H1 (cell line): ENCODE data around the gene ZNF385D. TPM values are rescaled to one million over a fixed set of nuclear protein-coding genes. Genes with fewer than 3 reads are reported as not detected.

ENCODE experiments used
- CTCF ChIA-PET: fragments of 300-600 bp; sonication (Branson Sonifier 250); formaldehyde crosslinking; loops from one replicate; lab custom pipeline; 2021; ENCODE audit not compliant: partially characterized antibody; lab: Charles Lee
- POLR2A ChIA-PET: fragments of 300-600 bp; sonication (Branson Sonifier 250); formaldehyde crosslinking; loops from one replicate; lab custom pipeline; 2021; ENCODE audit warnings: inconsistent platforms; ENCODE audit not compliant: partially characterized antibody; lab: Charles Lee
- DNase-seq, 2 experiments: peaks; one replicate each; pipeline versions ENCODE4 v3.0.0 to v3.0.0-alpha.2; 2010 to 2022; ENCODE audit warnings: low spot score in 2 of 2, low read depth in 1 of 2, mixed read lengths in 1 of 2
- FAIRE-seq: peaks from 2 replicates; lab custom pipeline; 2011; peaks lifted over from hg19 to GRCh38; lab: Jason Lieb, UNC
- H2AFZ ChIP-seq: 2 replicates; pipeline ENCODE4 v1.8.1; 2012; ENCODE audit warnings: low read length, inconsistent platforms
- H2AK5ac ChIP-seq: 2 replicates; pipeline ENCODE4 v1.6.1; 2013; ENCODE audit warnings: low read depth, low read length
- H2BK120ac ChIP-seq: replicated peaks from 2 replicates; pipeline ENCODE3; 2013; ENCODE audit warnings: low read depth, low read length, inconsistent platforms
- H2BK12ac ChIP-seq: 2 replicates; pipeline ENCODE4 v1.6.1; 2013; ENCODE audit warnings: low read depth, low read length
- H2BK15ac ChIP-seq: 2 replicates; pipeline ENCODE4 v1.6.1; 2013; ENCODE audit warnings: low read length
- H2BK20ac ChIP-seq: 2 replicates; pipeline ENCODE4 v1.6.1; 2013; ENCODE audit warnings: low read length
- H2BK5ac ChIP-seq: 2 replicates; pipeline ENCODE4 v1.6.1; 2013; ENCODE audit warnings: low read depth, low read length
- H3K14ac ChIP-seq: 2 replicates; pipeline ENCODE4 v1.6.1; 2013; ENCODE audit warnings: inconsistent platforms; ENCODE audit not compliant: insufficient read length
- H3K18ac ChIP-seq: 2 replicates; pipeline ENCODE4 v1.6.1; 2013; ENCODE audit warnings: low read length; ENCODE audit errors: extremely low read depth
- H3K23ac ChIP-seq: 2 replicates; pipeline ENCODE4 v1.6.1; 2013; ENCODE audit warnings: inconsistent platforms; ENCODE audit not compliant: insufficient read length
- H3K23me2 ChIP-seq: 2 replicates; pipeline ENCODE4 v1.6.1; 2013; ENCODE audit warnings: low read depth, low read length
- H3K27ac ChIP-seq: 2 replicates; pipeline ENCODE4 v1.6.1; 2011; ENCODE audit warnings: low read depth, low read length, inconsistent platforms
- H3K27me3 ChIP-seq, 4 experiments: replicated peaks in 1 of 4; 1 replicate in 1 of 4; 2 replicates in 3 of 4; pipeline versions ENCODE4 v1.6.1 to v1.8.1; 2011 to 2013; ENCODE audit warnings: low read length in 3 of 4, mild to moderate bottlenecking in 3 of 4, inconsistent platforms in 2 of 4, mixed read lengths in 2 of 4, moderate library complexity in 1 of 4; ENCODE audit not compliant: control insufficient read depth in 3 of 4, insufficient read depth in 3 of 4; ENCODE audit errors: extremely low read depth in 1 of 4
- H3K36me3 ChIP-seq, 4 experiments: 2 replicates each; pipeline versions ENCODE4 v1.6.1 to v1.8.1; 2011 to 2013; ENCODE audit warnings: mild to moderate bottlenecking in 4 of 4, low read length in 3 of 4, moderate library complexity in 2 of 4, control low read depth in 1 of 4, inconsistent platforms in 1 of 4; ENCODE audit not compliant: insufficient read depth in 4 of 4, control insufficient read depth in 2 of 4
- H3K4ac ChIP-seq: replicated peaks from 2 replicates; pipeline ENCODE3; 2013; ENCODE audit warnings: low read length, low read depth, mixed read lengths, inconsistent platforms; ENCODE audit not compliant: insufficient read length
- H3K4me1 ChIP-seq, 4 experiments: replicated peaks in 1 of 4; 1 replicate in 1 of 4; 2 replicates in 3 of 4; pipeline versions ENCODE4 v1.6.1 to v1.8.1; 2011 to 2013; ENCODE audit warnings: low read length in 3 of 4, inconsistent platforms in 2 of 4, mixed read lengths in 1 of 4; ENCODE audit not compliant: insufficient read depth in 4 of 4, control insufficient read depth in 3 of 4
- H3K4me2 ChIP-seq, 2 experiments: 2 replicates each; pipeline versions ENCODE4 v1.6.1 to v1.8.1; 2011 to 2013; ENCODE audit warnings: low read depth in 2 of 2, low read length in 2 of 2, control low read depth in 1 of 2, inconsistent platforms in 1 of 2, mild to moderate bottlenecking in 1 of 2; ENCODE audit not compliant: insufficient read depth in 1 of 2
- H3K4me3 ChIP-seq, 4 experiments: fragments of 200-600, 300-600 bp in 1 of 4; sonication (generic), shearing (Covaris generic), sonication (Bioruptor Twin) in 1 of 4; 2 replicates each; pipeline versions ENCODE4 v1.5.1 to v1.8.1; 2011 to 2016; ENCODE audit warnings: low read length in 4 of 4, low read depth in 3 of 4, control low read depth in 2 of 4, inconsistent platforms in 2 of 4, mild to moderate bottlenecking in 2 of 4, mixed read lengths in 1 of 4, moderate library complexity in 1 of 4; ENCODE audit not compliant: insufficient read depth in 2 of 4; ENCODE audit errors: extremely low read depth in 1 of 4
- H3K56ac ChIP-seq: replicated peaks from 2 replicates; pipeline ENCODE3; 2013; ENCODE audit warnings: low read depth, mild to moderate bottlenecking, mixed read lengths, low read length, inconsistent platforms; ENCODE audit not compliant: insufficient read length
- H3K79me1 ChIP-seq: 2 replicates; pipeline ENCODE4 v1.6.1; 2013; ENCODE audit warnings: low read depth, low read length, control low read depth
- H3K79me2 ChIP-seq, 2 experiments: 2 replicates each; pipeline versions ENCODE4 v1.6.1 to v1.8.1; 2012 to 2013; ENCODE audit warnings: low read length in 2 of 2, mild to moderate bottlenecking in 2 of 2, inconsistent platforms in 1 of 2; ENCODE audit not compliant: insufficient read depth in 2 of 2, control insufficient read depth in 1 of 2
- H3K9ac ChIP-seq, 4 experiments: replicated peaks in 1 of 4; 1 replicate in 1 of 4; 2 replicates in 3 of 4; pipeline versions ENCODE4 v1.6.1 to v1.8.1; 2011 to 2013; ENCODE audit warnings: low read depth in 3 of 4, low read length in 3 of 4, control low read depth in 2 of 4, mild to moderate bottlenecking in 2 of 4, moderate library complexity in 2 of 4, inconsistent platforms in 1 of 4; ENCODE audit errors: extremely low read depth in 1 of 4
- H3K9me3 ChIP-seq, 2 experiments: 2 replicates each; pipeline versions ENCODE4 v1.6.1 to v1.8.1; 2012 to 2013; ENCODE audit warnings: mild to moderate bottlenecking in 2 of 2, moderate library complexity in 2 of 2, control low read depth in 1 of 2, inconsistent platforms in 1 of 2, low read depth in 1 of 2, low read length in 1 of 2, mixed read lengths in 1 of 2; ENCODE audit not compliant: insufficient read depth in 2 of 2
- H4K20me1 ChIP-seq, 2 experiments: replicated peaks in 1 of 2; 2 replicates each; pipeline versions ENCODE3 to v1.8.1; 2011 to 2013; ENCODE audit warnings: inconsistent platforms in 2 of 2, low read length in 2 of 2, mild to moderate bottlenecking in 1 of 2; ENCODE audit not compliant: insufficient read depth in 2 of 2, control insufficient read depth in 1 of 2
- H4K5ac ChIP-seq: 2 replicates; pipeline ENCODE4 v1.6.1; 2013; ENCODE audit warnings: low read length, low read depth, mixed read lengths, inconsistent platforms; ENCODE audit not compliant: insufficient read length
- H4K8ac ChIP-seq: 2 replicates; pipeline ENCODE4 v1.8.0; 2013; ENCODE audit warnings: mild to moderate bottlenecking, moderate library complexity, low read length, inconsistent platforms; ENCODE audit not compliant: insufficient read depth; ENCODE audit errors: extremely low read depth
- H4K91ac ChIP-seq: replicated peaks from 2 replicates; pipeline ENCODE3; 2013; ENCODE audit warnings: low read length, mixed read lengths, inconsistent platforms; ENCODE audit not compliant: insufficient read length
- E2F6 ChIP-seq: IDR thresholded peaks from 2 replicates; pipeline ENCODE4 v1.6.1; 2012; ENCODE audit warnings: inconsistent platforms
- GTF2F1 ChIP-seq: IDR thresholded peaks from 2 replicates; pipeline ENCODE4 v1.6.1; 2012; ENCODE audit warnings: low read depth, low read length, improper control_type of control experiment, borderline replicate concordance
- HDAC2 ChIP-seq, 2 experiments: fragments of 300-600 bp in 1 of 2; sonication (generic) in 1 of 2; IDR thresholded peaks; 2 replicates each; pipeline ENCODE4 v1.6.1; 2011 to 2012; ENCODE audit warnings: low read depth in 2 of 2, low read length in 2 of 2, mild to moderate bottlenecking in 2 of 2, moderate library complexity in 2 of 2, borderline replicate concordance in 1 of 2, inconsistent platforms in 1 of 2
- KDM4A ChIP-seq: IDR thresholded peaks from one replicate; pipeline ENCODE4 v1.7.1; 2012; ENCODE audit warnings: low read depth, mild to moderate bottlenecking, moderate library complexity, low read length, inconsistent platforms; ENCODE audit not compliant: severe bottlenecking
- PHF8 ChIP-seq: fragments of 200-600 bp; sonication (generic); conservative IDR thresholded peaks from 2 replicates; pipeline ENCODE4 v1.7.1; 2012; ENCODE audit warnings: low read depth, mild to moderate bottlenecking, inconsistent platforms, low read length, moderate library complexity
- POLR2AphosphoS5 ChIP-seq: IDR thresholded peaks from 2 replicates; pipeline ENCODE4 v1.6.1; 2011; ENCODE audit warnings: low read depth, low read length
- RXRA ChIP-seq: IDR thresholded peaks from 2 replicates; pipeline ENCODE4 v1.6.1; 2011; ENCODE audit warnings: low read depth, mild to moderate bottlenecking, low read length, moderate library complexity; ENCODE audit not compliant: insufficient read depth
- ZNF274 ChIP-seq: IDR thresholded peaks from 2 replicates; pipeline ENCODE4 v1.7.0; 2012; ENCODE audit warnings: low read length, borderline replicate concordance; ENCODE audit errors: extremely low read depth
- WGBS, 2 experiments: shearing (Covaris generic) in 1 of 2; methylation state at CpG; one replicate each; pipeline versions ENCODE4 v1.1.6 to v1.1.7; 2013 to 2015; ENCODE audit warnings: low lambda C conversion rate in 2 of 2, mixed read lengths in 2 of 2, inconsistent platforms in 1 of 2, low coverage in 1 of 2, missing lambda C conversion rate in 1 of 2; ENCODE audit not compliant: insufficient replicate concordance in 2 of 2, insufficient coverage in 1 of 2, insufficient read length in 1 of 2; ENCODE audit errors: extremely low coverage in 1 of 2, missing lambda C conversion rate in 1 of 2; 5-methylcytosine and 5-hydroxymethylcytosine counted together
- polyA plus RNA-seq, 7 experiments: library from polyadenylated mRNA; depleted of rRNA in 3 of 7; stranded (reverse) in 5 of 7; unstranded in 2 of 7; fragments of >200 nt in 5 of 7; fragments of 200-250 nt in 2 of 7; gene quantifications; 1 replicate in 5 of 7; 2 replicates in 1 of 7; 4 replicates in 1 of 7; pipeline versions ENCODE4 v1.2.1 to v1.2.3, GENCODE V29; 2011 to 2013; ENCODE audit warnings: missing spikeins in 2 of 7, mixed read lengths in 2 of 7
- total RNA-seq: library from RNA; stranded (reverse); fragmentation: NEBNext Ultra II Directional; extraction: Animal tissue kit (Norgen Biotek cat#: 25700); gene quantifications from 2 replicates; pipeline ENCODE4 v1.2.1, GENCODE V29; 2021

ZNF385D gene
- total and polyA plus RNA-seq, 2 of the 8 experiments (the other 6 are each of a cell fraction or from before 2014, with no cell fraction given): 5.9 to 10.8 TPM

- no peak overlapping the region for H3K4ac ChIP-seq
- H3K4me3 ChIP-seq: no peak overlapping the region
- H2BK5ac ChIP-seq: no peak overlapping the region
- FAIRE-seq: no peak
- no peak overlapping the region for H3K23ac ChIP-seq
- POLR2A ChIA-PET: no interaction called here
- no peak overlapping the region for H2BK12ac ChIP-seq
- no peak overlapping the region for H2BK15ac ChIP-seq
- H4K20me1 ChIP-seq: no peaks in the 10 kb centered on the region
- no peak overlapping the region for H2AFZ ChIP-seq
- no peak overlapping the region for H2BK20ac ChIP-seq
- DNase-seq: no peak
- H3K56ac ChIP-seq: no peak overlapping the region
- no peaks in the 10 kb centered on the region for H3K79me2 ChIP-seq
- no peak overlapping the region for H4K8ac ChIP-seq
- CTCF ChIA-PET: no interaction called here
- H3K27ac ChIP-seq: no peak overlapping the region
- H3K79me1 ChIP-seq: no peaks in the 10 kb centered on the region
- no peak overlapping the region for H2AK5ac ChIP-seq
- TF ChIP-seq PHF8 (no peak), KDM4A (no peak), ZNF274 (no peak), GTF2F1 (no peak), HDAC2 (IDR thresholded peaks at IDR 0.05; ENCODE audit: borderline replicate concordance in 1 of 2, low read depth in 2 of 2, low read length in 2 of 2) (no peak), POLR2AphosphoS5 (no peak), RXRA (no peak), E2F6 (no peak)
- TF ChIP-seq, all 59 proteins: peak for 0
- no peak overlapping the region for H4K5ac ChIP-seq
- 89% methylated on average over 1 of the region's 1 CpG; no CpG with 5 or more reads in 1 of the 2 experiments for WGBS, 2 experiments
- H3K4me2 ChIP-seq: no peak overlapping the region
- H3K27me3 ChIP-seq: no peaks in the 10 kb centered on the region
- H3K9ac ChIP-seq: no peak overlapping the region
- H3K36me3 ChIP-seq: no peaks in the 10 kb centered on the region
- no peaks in the 10 kb centered on the region; the same call in 1 of the 2 replicates for H3K23me2 ChIP-seq
- no peak overlapping the region for H3K18ac ChIP-seq
- H3K4me1 ChIP-seq: no peaks in the 10 kb centered on the region
- H3K14ac ChIP-seq: no peak overlapping the region
- H3K9me3 ChIP-seq: no peaks in the 10 kb centered on the region
- no peak overlapping the region for H4K91ac ChIP-seq
- H2BK120ac ChIP-seq: no peak overlapping the region
These were observed 28.9 kb upstream of the ZNF385D start for GRCh38 chr3:21779909-21780308.
